ENCODE results near the gene OSBPL2.

- TF ChIP-seq EZH2 (IDR thresholded peaks at IDR 0.05; ENCODE audit: insufficient read depth, poor library complexity, severe bottlenecking) = no peak
- TF ChIP-seq EZH2phosphoT487 (IDR thresholded peaks at IDR 0.05; ENCODE audit: insufficient read depth, low read depth) = no peak
These were observed 60.4 kb downstream of the OSBPL2 start for GRCh38 chr20:62298577-62299249.
